ENCODE measurements around the gene KDM4E. TPM values are rescaled to one million over a fixed set of nuclear protein-coding genes. Genes with fewer than 3 reads are reported as not detected.

The KDM4E gene
- total and polyA plus RNA-seq, 10 of the 15 experiments (the other 5 are each of a cell fraction or from before 2014, with no cell fraction given): not detected

DNA sequence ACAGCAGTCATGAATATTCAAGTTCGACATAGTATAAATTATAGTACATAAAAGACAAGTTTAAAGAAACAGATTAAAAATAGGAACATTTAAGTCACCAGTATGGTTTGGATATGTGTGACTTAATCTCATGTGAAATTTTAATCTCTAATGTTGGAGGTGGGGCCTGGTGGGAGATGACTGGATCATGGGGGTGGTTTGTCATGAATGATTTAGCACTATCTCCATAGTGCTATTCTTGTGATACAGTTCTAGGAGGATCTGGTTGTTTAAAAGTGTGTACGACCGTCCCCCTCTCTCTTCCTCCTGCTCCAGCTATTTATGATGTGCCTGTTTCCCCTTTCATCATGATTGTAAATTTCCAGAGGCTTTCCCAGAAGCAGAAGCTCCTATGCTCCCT lies 3.3 kb downstream of the KDM4E start:
- ChIA-PET SMC1A (ENCODE audit: uncharacterized antibody, unreplicated experiment) (no interaction called here), POLR2A (no interaction called here), CTCF (no interaction called here), RAD21 (ENCODE audit: unreplicated experiment) (no interaction called here)
- Histone ChIP-seq H3K4me2 (ENCODE audit: control insufficient read depth, insufficient read depth) (no peak overlapping the region), H4K20me1 (ENCODE audit: control insufficient read depth, insufficient read depth) (no peaks in the 10 kb centered on the region), H2AFZ (ENCODE audit: control insufficient read depth, low read depth, low read length) (no peak overlapping the region), H3K9ac (ENCODE audit: control insufficient read depth, insufficient read depth, low read length) (no peak overlapping the region), H3K4me1 (ENCODE audit: control insufficient read depth, insufficient read depth, low read length) (no peaks in the 10 kb centered on the region), H3K36me3 (ENCODE audit: control insufficient read depth in 2 of 2, insufficient read depth in 2 of 2, low read length in 1 of 2) (no peaks in the 10 kb centered on the region), H3K9me3 (replicated peaks; ENCODE audit: control insufficient read depth, insufficient read depth, low read length) (no peaks in the 10 kb centered on the region), H3K79me2 (ENCODE audit: control insufficient read depth, insufficient read depth, low read length) (no peaks in the 10 kb centered on the region), H3K4me3 (no peak overlapping the region), H3K27ac (ENCODE audit: control insufficient read depth, insufficient read depth) (no peak overlapping the region), H3K27me3 (replicated peaks in 1 of 2; ENCODE audit: control insufficient read depth in 2 of 2, insufficient read depth in 2 of 2, low read length in 1 of 2) (no peaks in the 10 kb centered on the region; a peak in 2 of 4 replicates)
- ATAC-seq (no peak), FAIRE-seq (no peak), DNase-seq (ENCODE audit: low read depth, low spot score) (no peak)
- whole genome bisulfite sequencing (ENCODE audit: insufficient coverage, insufficient replicate concordance, low lambda C conversion rate, missing lambda C conversion rate): 59% methylated on average over 3 of the region's 3 CpGs
- no TSS peak for BruUV-seq (replicated peaks)
- intact Hi-C loops (cut with micrococcal nuclease; ENCODE audit: unreplicated experiment): no loop called here
- in situ Hi-C loops (cut with MboI): no loop called here
- no peak for TF ChIP-seq POU2F2 (IDR thresholded peaks at IDR 0.05; ENCODE audit: borderline replicate concordance, low read depth, low read length)
- no peak for TF ChIP-seq ZNF207 (IDR thresholded peaks at IDR 0.05; ENCODE audit: borderline replicate concordance)
- no peak for TF ChIP-seq STAT1 (conservative IDR thresholded peaks at IDR 0.05)
- TF ChIP-seq ZNF274 (IDR thresholded peaks at IDR 0.05; ENCODE audit: insufficient read depth, insufficient read length): no peak
- TF ChIP-seq ZNF592 (IDR thresholded peaks at IDR 0.05): no peak
- no peak for TF ChIP-seq CEBPZ (IDR thresholded peaks at IDR 0.05; ENCODE audit: low read depth, low read length)
- TF ChIP-seq FOXK2 (IDR thresholded peaks at IDR 0.05): no peak
- TF ChIP-seq EP300 (IDR thresholded peaks at IDR 0.05; ENCODE audit: borderline replicate concordance in 1 of 2, control insufficient read depth in 1 of 2, low read depth in 2 of 2, low read length in 2 of 2): no peak
- no peak for TF ChIP-seq CREM (IDR thresholded peaks at IDR 0.05; ENCODE audit: low read depth)
- no peak for TF ChIP-seq GATAD2B (conservative IDR thresholded peaks at IDR 0.05; ENCODE audit: low read depth)
- TF ChIP-seq, protein P1, sequence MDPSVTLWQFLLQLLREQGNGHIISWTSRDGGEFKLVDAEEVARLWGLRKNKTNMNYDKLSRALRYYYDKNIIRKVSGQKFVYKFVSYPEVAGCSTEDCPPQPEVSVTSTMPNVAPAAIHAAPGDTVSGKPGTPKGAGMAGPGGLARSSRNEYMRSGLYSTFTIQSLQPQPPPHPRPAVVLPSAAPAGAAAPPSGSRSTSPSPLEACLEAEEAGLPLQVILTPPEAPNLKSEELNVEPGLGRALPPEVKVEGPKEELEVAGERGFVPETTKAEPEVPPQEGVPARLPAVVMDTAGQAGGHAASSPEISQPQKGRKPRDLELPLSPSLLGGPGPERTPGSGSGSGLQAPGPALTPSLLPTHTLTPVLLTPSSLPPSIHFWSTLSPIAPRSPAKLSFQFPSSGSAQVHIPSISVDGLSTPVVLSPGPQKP (IDR thresholded peaks at IDR 0.05; ENCODE audit: low read depth, low read length): no peak
- TF ChIP-seq KDM1A (IDR thresholded peaks at IDR 0.05; ENCODE audit: borderline replicate concordance): no peak
- no peak for TF ChIP-seq RFX5 (IDR thresholded peaks at IDR 0.05; ENCODE audit: low read depth, low read length)
- TF ChIP-seq MYB (IDR thresholded peaks at IDR 0.05; ENCODE audit: borderline replicate concordance, low read depth, low read length): no peak
- TF ChIP-seq ZNF384 (IDR thresholded peaks at IDR 0.05; ENCODE audit: borderline replicate concordance, low read depth, low read length): no peak

Data from GM12878 (cell line).